IMR-90 (cell line): ENCODE results near the gene RSPH3. TPM values are rescaled to one million over a fixed set of nuclear protein-coding genes. Genes with fewer than 3 reads are reported as not detected.

Experiments used
- ATAC-seq: fragments of 200-7000 bp; cut with Tn5 transposase; 2 replicates; pipeline ENCODE4 v1.9.1; 2020; ENCODE audit warnings: low read depth, mild to moderate bottlenecking, moderate library complexity
- BruUV-seq: library from RNA; stranded (reverse); fragments of 400-500 nt; replicated peaks from 2 replicates; lab custom pipeline; 2021; lab: Mats Ljungman, UMichigan
- CTCF ChIA-PET: fragments of 300-600 bp; formaldehyde crosslinking; extraction: SDS; loops from one replicate; lab custom pipeline; 2021; ENCODE audit warnings: antibody characterized with exemption; lab: Yijun Ruan, JAX
- POLR2A ChIA-PET: fragments of 300-600 bp; sonication (Branson Sonifier 250); formaldehyde crosslinking; loops from one replicate; lab custom pipeline; 2022; ENCODE audit warnings: antibody characterized with exemption; ENCODE audit not compliant: unreplicated experiment; lab: Charles Lee
- DNase-seq: peaks from one replicate; pipeline ENCODE4 v3.0.0; 2013
- H2AFZ ChIP-seq: replicated peaks from 2 replicates; pipeline ENCODE3; 2013; ENCODE audit warnings: low read length, mild to moderate bottlenecking; ENCODE audit not compliant: poor library complexity
- H2AK5ac ChIP-seq: 2 replicates; pipeline ENCODE4 v1.6.1; 2013; ENCODE audit warnings: low read depth, low read length, inconsistent platforms
- H2AK9ac ChIP-seq: replicated peaks from 2 replicates; pipeline ENCODE3; 2013; ENCODE audit warnings: mild to moderate bottlenecking, low read depth, low read length, moderate library complexity; ENCODE audit not compliant: poor library complexity
- H2BK120ac ChIP-seq: 2 replicates; pipeline ENCODE4 v1.6.1; 2013; ENCODE audit warnings: low read depth, low read length, inconsistent platforms
- H2BK15ac ChIP-seq: 3 replicates; pipeline ENCODE4 v1.6.1; 2013; ENCODE audit warnings: low read depth, low read length, inconsistent platforms
- H2BK20ac ChIP-seq: 2 replicates; pipeline ENCODE4 v1.6.1; 2013; ENCODE audit warnings: low read depth, mild to moderate bottlenecking, inconsistent platforms, low read length, moderate library complexity
- H2BK5ac ChIP-seq: 2 replicates; pipeline ENCODE4 v1.6.1; 2013; ENCODE audit warnings: mild to moderate bottlenecking, low read depth, low read length, inconsistent platforms; ENCODE audit not compliant: poor library complexity, severe bottlenecking
- H3K14ac ChIP-seq: replicated peaks from 2 replicates; pipeline ENCODE4 v1.6.1; 2013; ENCODE audit warnings: low read depth, low read length, inconsistent platforms
- H3K18ac ChIP-seq: 2 replicates; pipeline ENCODE4 v1.6.1; 2013; ENCODE audit warnings: low read depth, low read length, control low read depth
- H3K23ac ChIP-seq: 2 replicates; pipeline ENCODE4 v1.6.1; 2013; ENCODE audit warnings: low read depth, low read length, inconsistent platforms
- H3K27ac ChIP-seq: 2 replicates; pipeline ENCODE4 v1.5.1; 2013; ENCODE audit warnings: mild to moderate bottlenecking, control low read depth, low read length; ENCODE audit not compliant: insufficient read depth
- H3K27me3 ChIP-seq: 2 replicates; pipeline ENCODE4 v1.6.1; 2013; ENCODE audit warnings: low read length; ENCODE audit not compliant: control insufficient read depth, insufficient read depth
- H3K36me3 ChIP-seq: 2 replicates; pipeline ENCODE4 v1.6.1; 2013; ENCODE audit warnings: low read length, mixed read lengths; ENCODE audit not compliant: control insufficient read depth, insufficient read depth
- H3K4ac ChIP-seq: 2 replicates; pipeline ENCODE4 v1.6.1; 2013; ENCODE audit warnings: low read depth, low read length, inconsistent platforms
- H3K4me1 ChIP-seq: 2 replicates; pipeline ENCODE4 v1.6.1; 2013; ENCODE audit warnings: low read length, mixed read lengths; ENCODE audit not compliant: control insufficient read depth, insufficient read depth
- H3K4me2 ChIP-seq: 2 replicates; pipeline ENCODE4 v1.6.1; 2013; ENCODE audit warnings: low read depth, mild to moderate bottlenecking, control low read depth, low read length, moderate library complexity
- H3K4me3 ChIP-seq: 2 replicates; pipeline ENCODE4 v1.5.1; 2013; ENCODE audit warnings: low read depth, mild to moderate bottlenecking, control low read depth, low read length, moderate library complexity; ENCODE audit not compliant: insufficient read depth
- H3K56ac ChIP-seq: 2 replicates; pipeline ENCODE4 v1.6.1; 2013; ENCODE audit warnings: low read length, inconsistent platforms; ENCODE audit not compliant: insufficient read depth; ENCODE audit errors: extremely low read depth
- H3K79me1 ChIP-seq, 2 experiments: 2 replicates each; pipeline ENCODE4 v1.6.1; 2013; ENCODE audit warnings: low read length in 2 of 2, inconsistent platforms in 1 of 2, low read depth in 1 of 2
- H3K9ac ChIP-seq: 2 replicates; pipeline ENCODE4 v1.6.1; 2013; ENCODE audit warnings: low read depth, low read length, control low read depth
- H3K9me1 ChIP-seq: 2 replicates; pipeline ENCODE4 v1.6.1; 2013; ENCODE audit warnings: low read length, inconsistent platforms; ENCODE audit not compliant: insufficient read depth
- H3K9me3 ChIP-seq: 2 replicates; pipeline ENCODE4 v1.6.1; 2013; ENCODE audit warnings: low read length; ENCODE audit not compliant: control insufficient read depth, insufficient read depth
- H4K20me1 ChIP-seq: 2 replicates; pipeline ENCODE4 v1.6.1; 2013; ENCODE audit warnings: low read length, inconsistent platforms; ENCODE audit not compliant: insufficient read depth
- H4K5ac ChIP-seq: 2 replicates; pipeline ENCODE4 v1.6.1; 2013; ENCODE audit warnings: mild to moderate bottlenecking, low read depth, low read length, control low read depth
- H4K8ac ChIP-seq, 2 experiments: 2 replicates each; pipeline ENCODE4 v1.6.1; 2013; ENCODE audit warnings: low read depth in 2 of 2, low read length in 2 of 2, control low read depth in 1 of 2, inconsistent platforms in 1 of 2
- H4K91ac ChIP-seq: 2 replicates; pipeline ENCODE4 v1.6.1; 2013; ENCODE audit warnings: low read depth, low read length, inconsistent platforms; ENCODE audit not compliant: insufficient read depth
- BHLHE40 ChIP-seq: fragments of 150-350 bp; IDR thresholded peaks from 2 replicates; pipeline ENCODE4 v1.6.1; 2016; ENCODE audit warnings: mild to moderate bottlenecking, low read depth, low read length
- CEBPB ChIP-seq: IDR thresholded peaks from 2 replicates; pipeline ENCODE4 v1.6.1; 2012; ENCODE audit warnings: low read depth, low read length, improper control_type of control experiment
- CHD1 ChIP-seq: IDR thresholded peaks from 2 replicates; pipeline ENCODE4 v1.6.1; 2012; ENCODE audit warnings: low read depth, low read length, improper control_type of control experiment
- FOS ChIP-seq: fragments of 150-350 bp; IDR thresholded peaks from 2 replicates; pipeline ENCODE4 v1.6.1; 2016; ENCODE audit warnings: low read depth, low read length
- MAFK ChIP-seq: IDR thresholded peaks from 2 replicates; pipeline ENCODE4 v1.6.1; 2012; ENCODE audit warnings: low read depth, low read length, improper control_type of control experiment
- MAZ ChIP-seq: IDR thresholded peaks from 2 replicates; pipeline ENCODE4 v1.6.1; 2012; ENCODE audit warnings: low read depth, mild to moderate bottlenecking, low read length, improper control_type of control experiment, moderate library complexity, borderline replicate concordance
- MXI1 ChIP-seq: IDR thresholded peaks from 2 replicates; pipeline ENCODE4 v1.6.1; 2012; ENCODE audit warnings: low read depth, mild to moderate bottlenecking, low read length, moderate library complexity, borderline replicate concordance
- POLR2A ChIP-seq: IDR thresholded peaks from 2 replicates; pipeline ENCODE4 v1.6.1; 2012; ENCODE audit warnings: mild to moderate bottlenecking, low read depth, low read length
- RAD21 ChIP-seq: IDR thresholded peaks from 2 replicates; pipeline ENCODE4 v1.6.1; 2012; ENCODE audit warnings: low read length, improper control_type of control experiment
- RFX5 ChIP-seq: IDR thresholded peaks from 2 replicates; pipeline ENCODE4 v1.8.0; 2012; ENCODE audit warnings: low read depth, mild to moderate bottlenecking, low read length, moderate library complexity
- SMC3 ChIP-seq: fragments of 150-350 bp; IDR thresholded peaks from 2 replicates; pipeline ENCODE4 v1.6.1; 2016; ENCODE audit warnings: low read depth, mild to moderate bottlenecking, antibody characterized with exemption, low read length, moderate library complexity
- WGBS, 2 experiments: methylation state at CpG; one replicate each; pipeline versions ENCODE4 v1.1.5 to v1.1.7; 2013; ENCODE audit warnings: missing lambda C conversion rate in 2 of 2; ENCODE audit not compliant: insufficient read length in 1 of 2; ENCODE audit errors: extremely low coverage in 2 of 2; 5-methylcytosine and 5-hydroxymethylcytosine counted together
- dilution Hi-C: fragments of 300-500 bp; cut with HindIII; formaldehyde crosslinking; loops from one replicate; pipeline ENCODE4 v1.14.3; 2018; ENCODE audit warnings: low sequenced_read_pairs; ENCODE audit not compliant: unreplicated experiment
- in situ Hi-C: fragments of 300-500 bp; cut with MboI; formaldehyde crosslinking; loops from 3 replicates; pipeline ENCODE4 v1.14.3; 2019; ENCODE audit warnings: low sequenced_read_pairs, inconsistent platforms, mixed read lengths
- intact Hi-C: fragments of 100-400 bp; cut with micrococcal nuclease; formaldehyde crosslinking; loops from 2 replicates; pipeline ENCODE4 v1.10.0; 2022
- polyA plus RNA-seq, 3 experiments: library from polyadenylated mRNA; depleted of rRNA; stranded (reverse); fragments of >200 nt; gene quantifications; 2 replicates each; pipeline ENCODE4 v1.2.3, GENCODE V29; 2012; ENCODE audit warnings: low replicate concordance in 1 of 3
- total RNA-seq: library from RNA; depleted of rRNA; stranded (reverse); fragments of >200 nt; gene quantifications from 2 replicates; pipeline ENCODE4 v1.2.3, GENCODE V29; 2012
- TF ChIP-seq, protein P1 (sequence below): fragments of 150-350 bp; IDR thresholded peaks from 2 replicates; pipeline ENCODE4 v1.6.1; 2017; ENCODE audit warnings: mild to moderate bottlenecking, antibody characterized with exemption, low read length, low read depth
- TF ChIP-seq, protein P2 (sequence below): conservative IDR thresholded peaks from 2 replicates; pipeline ENCODE4 v1.5.1; 2012; ENCODE audit warnings: mild to moderate bottlenecking, low read depth, low read length, improper control_type of control experiment

RSPH3 gene
- total and polyA plus RNA-seq, 2 of the 4 experiments (the other 2 are of a cell fraction) = 1.7 to 3.0 TPM

DNA sequence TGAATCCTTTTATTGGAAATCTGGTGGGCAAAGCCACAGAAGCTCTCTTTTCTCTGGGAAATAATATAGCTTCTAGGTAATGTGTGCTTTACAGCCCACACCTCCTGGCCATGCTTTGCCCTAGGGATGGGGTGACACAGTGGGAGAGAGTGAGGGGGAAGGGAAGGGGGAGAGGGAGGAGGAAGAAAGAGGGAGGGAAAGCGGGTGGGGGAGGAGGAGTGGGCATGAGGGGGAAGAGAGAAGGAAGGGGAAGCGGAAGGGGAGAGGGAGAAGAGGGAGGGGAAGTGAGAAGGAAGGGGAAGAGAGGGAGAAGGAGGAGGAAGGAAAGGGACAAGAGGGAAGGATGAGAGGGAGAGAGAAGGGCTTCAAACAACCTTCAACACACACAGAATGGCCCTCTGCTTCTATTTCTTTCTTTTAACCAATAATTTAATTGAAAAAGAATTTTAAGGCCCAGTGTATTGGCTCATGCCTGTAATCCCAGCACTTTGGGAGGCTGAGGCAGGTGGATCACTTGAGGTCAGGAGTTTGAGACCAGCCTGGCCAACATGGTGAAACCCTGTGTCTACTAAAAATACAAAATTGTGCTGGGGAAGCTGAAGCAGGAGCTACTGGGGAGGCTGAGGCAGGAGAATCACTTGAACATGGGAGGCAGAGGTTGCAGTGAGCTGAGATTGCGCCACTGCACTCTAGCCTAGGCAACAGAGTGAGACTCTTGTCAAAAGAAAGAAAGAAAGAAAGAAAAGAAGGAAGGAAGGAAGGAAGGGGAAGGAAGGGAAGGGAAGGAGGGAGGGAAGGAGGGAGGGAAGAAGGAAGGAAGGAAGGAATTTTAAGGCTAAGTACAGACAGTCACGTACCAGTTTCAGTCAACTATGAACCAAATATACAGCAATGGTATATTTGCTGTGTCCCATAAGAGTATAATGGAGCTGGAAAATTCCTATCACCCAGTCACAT, 75.2 kb downstream of the RSPH3 start (continued):
- TF ChIP-seq RFX5 = no peak

DNA sequence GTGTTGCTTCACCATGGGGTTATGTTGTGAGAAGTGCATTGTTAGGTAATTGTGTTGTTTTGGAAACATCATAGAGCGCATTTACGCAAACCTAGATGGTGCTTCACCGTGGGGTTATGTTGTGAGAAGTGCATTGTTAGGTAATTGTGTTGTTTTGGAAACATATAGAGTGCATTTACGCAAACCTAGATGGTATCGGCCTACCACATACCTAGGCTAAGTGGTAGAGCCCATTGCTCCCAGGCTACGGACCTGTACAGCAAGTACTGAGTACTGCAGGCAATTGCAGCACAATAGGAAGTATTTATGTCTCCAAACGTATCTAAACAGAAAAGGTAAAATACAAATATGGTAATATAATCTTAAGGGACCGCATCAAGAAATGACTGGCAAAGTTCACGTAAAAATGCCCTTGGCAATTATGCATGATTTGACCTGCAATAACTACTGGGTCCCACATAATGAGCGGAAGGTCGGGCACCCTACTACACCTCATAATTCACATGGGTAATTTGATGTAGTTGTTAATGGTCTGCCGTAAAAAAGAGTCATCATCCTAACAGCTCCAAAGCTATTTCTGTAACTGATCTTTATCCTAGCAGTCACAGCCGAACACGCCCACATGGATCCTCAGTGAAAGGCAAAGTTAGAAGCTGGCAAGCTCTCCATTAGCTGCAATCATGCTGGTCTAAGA, 76.0 kb downstream of the RSPH3 start:
- Histone ChIP-seq H3K4me2 (no peak overlapping the region), H4K91ac (no peak overlapping the region), H2BK20ac (no peak overlapping the region), H3K9me3 (no peaks in the 10 kb centered on the region), H2AK5ac (no peak overlapping the region), H3K79me1 (no peaks in the 10 kb centered on the region), H2BK15ac (no peak overlapping the region), H3K9ac (no peak overlapping the region), H4K5ac (no peak overlapping the region), H3K14ac (no peak overlapping the region), H3K18ac (no peak overlapping the region), H2BK120ac (no peak overlapping the region), H4K20me1 (no peaks in the 10 kb centered on the region), H2BK5ac (no peak overlapping the region), H3K27me3 (no peaks in the 10 kb centered on the region), H2AK9ac (no peak overlapping the region), H3K4me3 (no peak overlapping the region), H3K4me1 (no peaks in the 10 kb centered on the region), H3K27ac (no peak overlapping the region), H3K56ac (no peak overlapping the region), H3K23ac (no peak overlapping the region), H3K4ac (no peak overlapping the region), H3K36me3 (no peaks in the 10 kb centered on the region), H4K8ac (no peak overlapping the region), H3K9me1 (no peaks in the 10 kb centered on the region; the same call in 1 of the 2 replicates), H2AFZ (no peak overlapping the region)
- intact Hi-C loops (no loop called here), dilution Hi-C loops (no loop called here), in situ Hi-C loops (no loop called here)
- ATAC-seq = no peak
- ChIA-PET CTCF (interaction anchor here (0.6 kb wide), 1 partner anchor 109 kb away, joined by 4 read pairs; no protein-coding TSS in a partner anchor), POLR2A (no interaction called here)
- DNase-seq = peak; percentile 13
- 86% methylated on average over 2 of the region's 14 CpGs; no CpG with 5 or more reads in 1 of the 2 experiments for WGBS, 2 experiments
- BruUV-seq = no TSS peak
- TF ChIP-seq POLR2A (no peak), SMC3 (no peak), RFX5 (no peak), FOS (no peak), CHD1 (no peak), BHLHE40 (no peak), MAZ (no peak), MXI1 (no peak), MAFK (no peak), RAD21 (no peak), CEBPB (no peak)
- TF ChIP-seq, protein P1, sequence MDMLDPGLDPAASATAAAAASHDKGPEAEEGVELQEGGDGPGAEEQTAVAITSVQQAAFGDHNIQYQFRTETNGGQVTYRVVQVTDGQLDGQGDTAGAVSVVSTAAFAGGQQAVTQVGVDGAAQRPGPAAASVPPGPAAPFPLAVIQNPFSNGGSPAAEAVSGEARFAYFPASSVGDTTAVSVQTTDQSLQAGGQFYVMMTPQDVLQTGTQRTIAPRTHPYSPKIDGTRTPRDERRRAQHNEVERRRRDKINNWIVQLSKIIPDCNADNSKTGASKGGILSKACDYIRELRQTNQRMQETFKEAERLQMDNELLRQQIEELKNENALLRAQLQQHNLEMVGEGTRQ = no peak
- TF ChIP-seq, protein P2, sequence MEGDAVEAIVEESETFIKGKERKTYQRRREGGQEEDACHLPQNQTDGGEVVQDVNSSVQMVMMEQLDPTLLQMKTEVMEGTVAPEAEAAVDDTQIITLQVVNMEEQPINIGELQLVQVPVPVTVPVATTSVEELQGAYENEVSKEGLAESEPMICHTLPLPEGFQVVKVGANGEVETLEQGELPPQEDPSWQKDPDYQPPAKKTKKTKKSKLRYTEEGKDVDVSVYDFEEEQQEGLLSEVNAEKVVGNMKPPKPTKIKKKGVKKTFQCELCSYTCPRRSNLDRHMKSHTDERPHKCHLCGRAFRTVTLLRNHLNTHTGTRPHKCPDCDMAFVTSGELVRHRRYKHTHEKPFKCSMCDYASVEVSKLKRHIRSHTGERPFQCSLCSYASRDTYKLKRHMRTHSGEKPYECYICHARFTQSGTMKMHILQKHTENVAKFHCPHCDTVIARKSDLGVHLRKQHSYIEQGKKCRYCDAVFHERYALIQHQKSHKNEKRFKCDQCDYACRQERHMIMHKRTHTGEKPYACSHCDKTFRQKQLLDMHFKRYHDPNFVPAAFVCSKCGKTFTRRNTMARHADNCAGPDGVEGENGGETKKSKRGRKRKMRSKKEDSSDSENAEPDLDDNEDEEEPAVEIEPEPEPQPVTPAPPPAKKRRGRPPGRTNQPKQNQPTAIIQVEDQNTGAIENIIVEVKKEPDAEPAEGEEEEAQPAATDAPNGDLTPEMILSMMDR = no peak
